Kidney tubule cell (primary cell): ENCODE results near the gene CTCF.

Experiments used
- DNase-seq: peaks from one replicate; pipeline ENCODE4 v3.0.0-alpha.2; 2018; ENCODE audit warnings: low spot score

The CTCF gene

DNA sequence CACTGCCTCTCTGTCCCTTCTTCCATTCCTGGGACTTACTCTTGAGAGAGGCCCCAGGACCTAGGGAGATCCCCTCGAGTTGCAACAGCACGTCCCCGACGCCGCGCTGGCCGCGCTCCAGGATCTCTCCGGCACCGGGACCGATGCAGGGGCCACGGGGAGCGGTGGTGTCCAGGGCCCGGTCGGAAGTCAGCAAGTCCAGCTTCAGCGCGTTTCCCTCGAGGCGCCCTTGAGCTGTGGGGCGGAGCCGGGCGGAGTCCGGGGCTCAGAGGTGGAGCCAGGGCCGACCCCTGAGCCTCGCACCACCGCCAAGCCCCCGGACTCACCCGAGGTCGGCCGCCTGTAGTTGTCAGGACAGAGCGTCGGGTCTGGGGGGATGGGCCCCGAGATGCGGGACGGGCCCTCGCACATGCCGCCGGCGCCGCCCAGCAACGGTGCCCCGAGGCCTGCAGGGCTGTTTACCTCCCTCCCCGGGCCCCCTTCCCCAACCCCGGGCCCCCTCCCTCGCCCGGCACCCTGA lies 103.8 kb downstream of the CTCF start:
- DNase-seq: peak; percentile 38

DNA sequence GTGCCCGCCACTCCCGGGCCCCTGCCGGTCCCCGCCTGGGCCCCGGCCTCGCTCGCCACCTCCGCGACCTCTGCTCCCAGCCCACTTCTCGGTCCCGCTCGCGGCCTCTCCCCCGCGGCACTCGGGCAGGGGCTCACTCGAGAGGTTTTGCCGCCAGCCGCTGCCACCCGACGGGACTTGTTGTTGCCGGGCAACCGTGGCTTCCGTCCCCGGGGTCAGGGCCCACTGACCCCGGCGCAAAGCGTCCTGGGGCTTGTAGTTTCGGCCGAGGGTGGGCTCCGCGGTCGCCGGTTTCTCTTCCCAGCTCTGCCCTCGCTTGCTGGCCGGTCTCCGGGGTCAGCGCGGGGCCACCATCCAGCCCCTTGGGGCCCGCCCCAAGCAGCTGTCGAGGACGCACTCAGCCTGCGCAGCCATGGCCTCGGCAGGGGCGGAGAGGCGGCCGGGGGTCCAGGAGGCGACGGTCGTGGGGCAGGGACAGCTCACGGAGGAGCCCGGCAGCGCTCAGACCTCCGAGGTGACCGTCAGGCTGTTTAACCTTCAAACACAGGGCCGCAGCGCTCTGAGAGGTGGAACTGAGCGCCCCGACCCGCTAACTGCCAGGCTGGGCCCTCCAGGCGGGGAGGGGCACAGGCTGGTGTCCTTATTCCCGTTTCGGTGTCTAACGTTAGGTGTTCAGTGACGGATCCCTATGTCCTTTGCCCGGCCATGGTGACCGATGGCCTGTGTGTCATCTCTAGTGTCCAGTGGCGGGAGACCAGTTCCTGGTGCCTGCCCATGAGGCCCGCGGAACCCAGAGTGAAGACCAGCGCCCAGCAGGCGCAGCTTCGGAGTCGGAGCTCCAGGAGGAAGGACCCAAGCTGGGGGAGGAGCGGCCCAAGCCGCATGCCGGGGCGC lies 104.5 kb downstream of the CTCF start, which contains the start of the genes C16orf86 and ENKD1:
Gene C16orf86 (plus strand): TSS at position 256 of the 894 bp plus-strand sequence. CDS start 157 bp downstream, at position 413.
Gene ENKD1 (minus strand): TSS at position 192 of the 894 bp plus-strand sequence. CDS start 308 bp downstream, outside the sequence.
- DNase-seq: peak; percentile 81

DNA sequence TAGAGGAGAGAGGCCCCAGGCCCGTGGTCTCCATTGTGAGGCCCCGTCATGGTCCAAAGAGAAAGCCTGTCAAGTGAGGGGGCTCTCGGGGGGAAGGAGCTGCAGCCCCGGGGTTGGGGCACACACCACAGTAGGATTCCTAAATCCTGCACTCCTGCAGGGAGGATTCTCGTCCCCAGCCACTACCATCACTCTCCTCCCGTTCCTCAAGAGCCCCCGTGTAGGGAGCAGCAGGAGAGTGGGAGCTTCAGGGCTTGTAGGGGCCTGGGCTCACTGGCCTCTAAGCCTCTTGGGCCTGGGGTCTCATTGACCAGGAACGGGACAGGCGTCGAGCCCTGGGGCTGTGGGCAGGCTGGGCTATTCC lies 105.1 kb downstream of the CTCF start:
- DNase-seq: no peak

DNA sequence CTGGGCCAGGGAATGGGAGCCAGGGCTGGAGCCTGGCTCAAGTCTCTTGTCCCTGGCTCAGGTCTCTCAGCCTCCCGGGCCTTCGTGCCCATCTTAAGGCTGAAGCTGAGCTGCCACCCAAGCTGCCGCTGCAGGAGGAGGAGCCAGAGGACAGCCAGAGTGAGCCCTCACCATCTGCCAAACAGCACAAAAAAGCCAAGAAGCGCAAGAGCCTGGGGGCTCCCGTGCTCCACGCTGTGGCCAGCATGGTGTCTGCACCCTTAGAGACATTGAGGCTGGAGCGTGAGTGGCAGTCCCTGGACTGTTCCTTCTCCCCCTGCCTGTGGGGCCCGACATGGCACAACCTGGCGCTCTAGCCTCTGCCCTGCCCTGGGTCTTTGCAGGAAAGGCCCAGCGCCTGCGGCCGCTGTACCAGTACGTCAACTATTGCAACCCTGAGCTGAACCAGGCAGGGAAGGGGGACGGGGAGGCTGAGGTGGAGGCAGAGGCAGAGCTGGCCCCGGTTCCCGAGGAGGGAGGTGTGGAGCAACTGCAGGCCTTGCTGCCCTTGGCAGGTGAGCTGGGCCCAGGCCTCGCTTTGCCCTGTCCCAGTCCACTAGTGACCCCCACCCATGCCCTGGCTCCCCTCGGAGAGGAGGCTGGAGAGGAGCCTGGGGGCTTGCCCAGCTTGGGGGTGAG lies 105.6 kb downstream of the CTCF start:
- peak; percentile 95 for DNase-seq

DNA sequence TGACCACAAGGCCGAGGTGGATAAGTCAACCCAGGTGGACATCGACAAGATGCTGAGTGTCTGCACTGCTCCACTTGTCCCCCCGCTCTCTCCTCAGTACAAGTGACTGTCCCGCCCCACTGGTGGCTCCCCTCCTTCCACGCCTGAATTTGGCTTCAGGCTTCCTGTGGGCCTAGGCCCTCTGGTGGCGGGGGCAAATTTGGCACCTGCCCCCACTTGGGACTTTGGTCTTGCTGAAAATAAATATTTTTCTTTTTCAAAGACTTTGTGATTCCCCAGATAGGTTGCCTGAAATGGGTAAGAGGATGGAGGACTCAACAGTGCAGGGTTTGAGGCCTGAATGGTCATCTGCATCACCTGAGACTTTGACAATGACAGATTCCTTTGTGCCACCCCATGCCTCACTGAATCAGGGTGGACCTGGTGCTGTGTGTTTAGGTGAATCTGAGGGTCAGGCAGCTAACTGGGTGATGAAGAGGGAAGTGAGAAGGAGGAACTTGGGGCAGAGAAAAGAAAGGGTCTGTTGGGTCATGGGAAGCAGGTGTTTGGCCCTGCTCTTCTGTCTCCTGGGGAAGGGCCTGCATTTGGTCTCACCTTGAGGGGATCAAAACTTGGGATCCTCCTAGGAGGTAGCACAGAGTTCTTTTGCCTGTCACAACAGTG lies 106.3 kb downstream of the CTCF start:
- no peak for DNase-seq

DNA sequence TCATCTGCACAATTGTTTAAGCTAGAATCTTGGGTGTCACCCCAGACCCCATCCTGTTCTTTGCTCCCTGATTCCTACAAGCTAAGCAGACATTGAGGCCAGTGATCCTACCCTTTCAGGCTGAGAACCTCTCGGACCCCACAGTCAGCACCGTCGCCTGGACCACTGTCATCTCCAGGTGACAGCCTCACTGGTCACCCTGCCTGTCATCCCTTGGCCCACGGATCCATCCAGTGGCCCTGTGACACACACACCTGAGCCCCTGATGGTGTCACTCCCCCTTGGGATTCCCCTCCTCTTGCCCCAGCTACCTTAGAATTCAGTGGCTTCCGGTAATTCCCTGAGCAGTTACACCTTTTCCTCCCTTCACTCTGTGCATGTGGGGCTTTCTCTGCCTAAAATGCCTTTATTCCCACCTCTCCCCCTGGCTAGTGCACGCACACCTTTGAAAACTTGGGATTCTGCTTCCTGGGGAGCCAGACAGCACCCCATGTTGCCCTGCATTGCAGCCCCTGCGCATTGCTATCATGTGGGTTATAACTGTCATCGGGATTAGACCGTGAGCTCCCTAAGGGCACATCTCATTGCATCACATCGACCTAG lies 107.3 kb downstream of the CTCF start:
- DNase-seq: no peak

DNA sequence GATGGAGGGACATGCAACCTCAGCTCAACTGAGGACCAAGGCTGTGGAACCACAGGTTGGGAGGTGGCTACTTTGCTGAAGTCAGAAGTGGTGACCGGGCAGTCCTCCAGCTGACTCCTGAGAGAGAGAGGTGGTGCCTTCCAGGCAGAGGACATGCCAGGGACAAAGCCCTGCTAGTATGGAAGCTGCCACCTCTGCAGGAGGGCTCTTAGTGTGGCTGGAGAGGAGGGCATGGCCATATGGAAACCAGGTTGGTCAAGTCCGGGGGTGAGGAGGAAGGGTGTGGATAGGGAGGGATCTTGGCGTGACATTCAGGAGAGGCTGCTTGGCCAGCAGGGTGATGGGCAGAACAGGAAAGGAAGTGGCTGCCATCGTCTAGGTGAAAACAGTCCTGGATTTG lies 110.0 kb downstream of the CTCF start:
- DNase-seq: no peak

DNA sequence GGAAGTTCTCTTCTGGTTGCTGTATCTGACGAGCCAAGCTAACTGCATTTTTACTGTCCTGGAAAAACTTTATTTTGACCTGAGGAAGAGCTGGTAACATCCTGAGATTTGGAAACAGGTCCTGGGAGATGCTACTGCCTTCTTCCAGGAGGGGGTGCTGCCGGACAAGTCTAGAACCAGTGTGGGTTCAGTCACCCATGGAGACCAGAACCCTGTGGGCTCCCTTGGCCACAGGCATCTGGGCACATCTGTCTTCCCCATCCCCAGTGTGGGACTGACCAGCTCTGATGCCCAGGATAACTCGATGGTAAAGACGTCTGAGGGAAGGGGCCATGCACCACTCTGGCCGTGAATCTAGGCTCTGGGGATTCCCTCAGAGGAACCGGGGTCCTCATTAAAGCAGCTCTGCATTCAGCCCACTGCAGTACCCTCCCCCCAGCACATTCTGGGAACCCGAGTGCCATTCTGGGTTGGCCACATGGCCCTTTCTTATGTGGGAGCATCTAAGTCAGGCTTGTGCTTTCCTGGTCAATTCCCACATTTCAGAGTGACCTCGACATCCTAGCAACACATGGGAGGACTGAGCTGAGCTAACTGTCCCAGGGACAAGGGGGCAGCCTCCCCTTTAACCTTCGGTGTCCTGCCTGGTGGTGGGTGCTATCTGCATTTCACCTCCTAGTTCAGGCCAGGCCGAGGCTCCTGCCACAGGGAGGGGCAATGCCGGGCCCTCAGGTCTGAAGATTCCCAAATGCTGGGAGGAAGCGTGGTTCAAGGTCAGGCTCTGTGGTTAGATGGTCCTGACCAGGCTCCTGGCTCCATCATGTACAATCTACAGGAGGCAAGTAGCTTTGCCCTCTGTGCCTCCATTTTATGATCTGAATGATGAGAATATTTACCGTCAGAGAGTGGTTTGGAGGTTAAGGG lies 110.7 kb downstream of the CTCF start:
- DNase-seq: peak; percentile 79

DNA sequence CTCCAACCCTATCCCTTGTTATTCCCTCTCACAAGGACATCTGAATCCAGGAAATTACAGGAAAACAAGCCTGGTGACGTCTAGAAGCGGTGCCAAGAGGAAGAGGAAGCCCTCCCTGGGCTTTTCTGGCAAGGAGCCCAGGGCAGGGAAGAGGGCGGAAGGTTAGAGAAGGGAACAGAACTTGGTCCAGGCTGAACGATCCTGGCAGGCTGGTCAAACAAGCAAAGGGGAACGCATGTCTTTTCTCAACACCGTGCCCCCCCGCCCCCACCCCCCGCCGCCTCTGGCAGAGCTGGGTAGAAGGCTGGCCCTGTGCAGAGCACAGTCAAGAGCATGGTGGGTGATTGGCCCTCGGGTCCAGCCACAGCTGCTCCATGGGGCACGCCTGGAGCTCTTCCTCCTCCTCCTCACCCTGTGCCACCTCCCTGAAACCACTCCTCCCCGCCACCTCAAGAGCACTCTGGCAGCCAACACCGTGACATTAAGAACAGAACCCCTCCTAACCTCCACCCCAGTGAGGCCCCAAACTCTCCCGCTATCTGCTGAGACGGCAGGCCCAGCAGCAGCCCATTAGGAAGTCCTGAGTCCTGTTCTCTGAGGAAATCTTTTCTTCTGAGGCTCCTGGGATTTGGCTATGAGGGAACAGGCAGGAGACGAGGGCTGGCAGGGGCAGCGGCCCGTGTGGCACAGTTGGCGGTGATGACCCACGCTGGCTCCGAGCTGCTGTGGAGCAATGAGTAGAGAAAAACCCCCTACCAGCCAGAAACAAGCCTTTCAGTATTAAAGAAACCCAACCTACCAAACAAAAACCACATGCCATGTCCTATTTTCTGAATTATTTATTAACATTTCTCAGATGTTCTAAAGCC lies 111.6 kb downstream of the CTCF start:
- DNase-seq: peak; percentile 60

DNA sequence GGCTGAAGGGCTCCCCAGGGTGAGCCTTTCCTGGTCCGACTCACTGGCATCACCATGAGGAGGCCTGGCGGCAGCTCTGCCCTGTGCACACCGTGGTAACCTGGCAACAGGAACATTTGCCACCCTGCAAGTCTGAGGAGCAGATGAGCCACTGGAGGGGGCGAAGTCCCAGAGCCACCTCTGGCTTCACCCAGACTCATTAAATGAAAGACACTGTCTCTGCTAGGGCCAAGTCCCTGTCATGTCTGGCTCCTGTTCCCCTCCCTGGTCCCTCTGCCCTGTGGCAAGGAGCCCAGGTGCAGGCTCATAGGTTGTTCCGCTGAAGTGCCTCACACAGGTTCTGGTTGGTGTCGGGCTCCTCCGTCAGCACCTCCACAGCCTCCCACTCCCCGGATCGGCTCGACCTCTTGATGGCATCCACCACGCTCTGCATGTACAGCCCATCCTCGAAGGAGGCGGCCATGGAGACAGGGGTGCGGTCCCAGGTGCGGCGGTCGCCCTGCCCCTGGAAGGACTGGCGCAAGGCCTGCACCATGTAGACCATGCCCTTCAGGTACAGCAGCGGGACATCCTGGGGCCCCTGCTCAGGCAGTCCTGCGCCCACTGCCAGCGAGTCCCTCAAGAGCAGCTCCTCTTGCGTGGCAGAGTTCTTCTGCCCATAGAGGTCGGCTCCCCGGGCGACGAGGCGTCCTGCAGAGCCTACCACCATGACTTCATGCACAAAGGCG lies 112.7 kb downstream of the CTCF start:
- no peak for DNase-seq

DNA sequence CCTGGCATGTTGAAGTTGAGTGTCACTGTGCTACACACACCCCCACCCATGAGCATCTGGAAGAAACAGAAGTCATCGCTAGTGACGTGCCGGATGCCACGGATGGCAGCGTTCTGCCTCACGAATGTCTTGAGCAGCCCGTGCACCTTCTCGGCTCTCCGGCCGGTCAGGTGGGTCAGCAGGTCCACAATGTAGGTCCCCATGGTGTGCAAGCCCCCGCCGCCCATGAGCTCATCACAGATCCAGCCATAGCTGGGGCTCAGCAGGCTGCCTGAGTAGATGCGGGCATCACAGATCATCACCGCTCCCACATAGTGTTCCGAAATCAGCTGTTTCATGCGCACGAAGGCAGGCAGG lies 113.2 kb downstream of the CTCF start:
- no peak for DNase-seq

DNA sequence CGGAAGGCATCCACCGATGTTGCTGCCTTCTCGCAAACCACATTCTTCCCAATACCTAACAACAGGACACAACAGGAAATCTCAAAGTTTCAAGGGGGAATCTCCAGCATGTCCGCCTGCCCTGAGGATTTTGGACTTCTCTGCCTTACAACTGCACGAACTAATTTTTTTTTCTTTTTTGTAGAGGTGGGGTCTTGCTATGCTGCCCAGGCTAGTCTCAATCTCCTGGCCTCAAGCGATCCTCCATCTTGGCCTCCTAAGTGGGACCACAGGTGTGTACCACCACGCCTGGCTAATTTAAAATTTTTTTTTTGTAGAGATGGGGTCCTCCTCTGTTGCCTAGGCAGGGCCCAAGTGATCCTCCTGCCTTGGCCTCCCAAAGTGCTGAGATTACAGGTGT lies 113.7 kb downstream of the CTCF start:
- no peak for DNase-seq

DNA sequence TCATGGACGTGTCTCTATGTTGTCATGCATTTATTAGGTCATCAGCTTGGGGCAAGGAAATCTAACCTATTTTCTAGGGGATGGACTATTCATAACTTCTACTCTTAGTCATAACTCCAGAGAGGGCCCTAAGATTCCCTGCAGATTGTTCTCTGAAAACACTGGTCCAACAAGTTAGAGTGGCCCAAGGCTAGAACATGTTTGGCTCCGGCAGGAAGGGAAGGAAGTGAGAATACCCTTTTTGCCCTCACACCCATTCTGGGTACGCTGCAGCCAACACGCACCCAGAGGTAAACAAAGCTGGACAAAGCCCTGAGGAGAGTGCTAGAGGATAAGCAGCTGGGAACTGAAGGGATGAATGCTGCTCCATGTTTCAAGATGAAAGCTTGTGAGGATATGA lies 114.2 kb downstream of the CTCF start:
- no peak for DNase-seq

DNA sequence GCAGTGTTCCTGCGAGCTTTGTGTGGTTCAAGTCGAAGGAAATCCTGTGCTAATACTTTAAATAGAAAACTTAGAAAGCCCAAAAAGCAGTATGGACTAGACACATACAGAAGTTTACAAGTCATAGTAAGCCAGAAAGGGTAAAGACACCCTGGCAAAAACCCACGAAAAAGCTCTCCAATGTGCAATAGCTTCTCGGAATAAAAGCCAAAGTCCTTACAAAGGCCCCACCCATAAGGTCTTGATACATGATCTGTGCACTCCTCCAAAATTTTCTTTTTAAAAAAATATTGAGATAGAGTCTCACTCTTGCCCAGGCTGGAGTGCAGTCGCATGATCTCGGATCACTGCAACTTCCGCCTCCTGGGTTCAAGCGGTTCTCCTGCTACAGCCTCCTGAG lies 114.6 kb downstream of the CTCF start:
- no peak for DNase-seq

DNA sequence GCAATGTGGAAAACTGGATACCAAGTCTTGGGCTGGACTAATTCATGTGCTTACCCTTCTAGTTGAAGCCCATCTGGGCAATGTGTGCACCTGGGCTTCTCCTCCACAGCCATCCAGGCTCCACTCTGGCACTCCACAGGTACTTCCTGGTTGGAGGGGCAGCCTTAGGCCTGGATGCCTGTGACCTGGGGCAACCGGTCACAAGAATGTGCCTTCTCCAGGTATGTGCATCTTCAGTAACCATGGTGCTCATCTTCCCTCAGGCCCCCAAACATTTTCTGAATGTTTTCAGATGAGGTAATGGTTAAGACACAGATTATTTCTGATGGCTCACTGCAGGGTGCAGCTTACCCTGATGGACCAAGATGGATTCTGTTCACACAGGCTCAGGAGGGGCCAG lies 115.4 kb downstream of the CTCF start:
- DNase-seq: peak; percentile 41

DNA sequence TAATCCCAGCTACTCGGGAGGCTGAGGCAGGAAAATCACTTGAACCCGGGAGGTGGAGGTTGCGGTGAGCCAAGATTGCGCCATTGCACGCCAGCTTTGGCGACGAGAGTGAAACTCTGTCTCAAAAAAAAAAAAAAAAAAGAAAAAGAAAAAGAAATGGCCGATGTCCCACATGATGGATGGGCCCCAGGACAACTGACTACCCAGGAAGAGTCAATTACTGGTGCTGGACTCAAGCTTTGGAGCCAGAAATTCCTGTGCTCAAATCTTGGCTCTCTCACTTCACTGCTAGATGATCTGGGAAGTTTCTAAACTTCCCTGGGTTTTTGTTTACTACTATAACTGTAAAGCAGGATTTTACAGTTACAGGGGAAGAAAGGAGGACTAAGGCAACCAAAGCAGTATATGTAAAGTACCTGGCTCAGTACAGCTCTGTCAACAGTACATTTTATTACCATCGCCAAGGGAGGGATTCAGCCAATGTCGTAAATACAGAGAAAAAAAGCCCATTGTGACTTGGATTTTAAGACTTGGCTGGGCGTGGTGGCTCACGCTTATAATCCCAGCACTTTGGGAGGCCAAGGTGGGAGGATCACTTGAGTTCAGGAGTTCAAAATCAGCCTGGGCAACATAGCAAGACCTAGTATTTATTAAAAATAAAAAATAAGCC lies 116.2 kb downstream of the CTCF start:
- no peak for DNase-seq

DNA sequence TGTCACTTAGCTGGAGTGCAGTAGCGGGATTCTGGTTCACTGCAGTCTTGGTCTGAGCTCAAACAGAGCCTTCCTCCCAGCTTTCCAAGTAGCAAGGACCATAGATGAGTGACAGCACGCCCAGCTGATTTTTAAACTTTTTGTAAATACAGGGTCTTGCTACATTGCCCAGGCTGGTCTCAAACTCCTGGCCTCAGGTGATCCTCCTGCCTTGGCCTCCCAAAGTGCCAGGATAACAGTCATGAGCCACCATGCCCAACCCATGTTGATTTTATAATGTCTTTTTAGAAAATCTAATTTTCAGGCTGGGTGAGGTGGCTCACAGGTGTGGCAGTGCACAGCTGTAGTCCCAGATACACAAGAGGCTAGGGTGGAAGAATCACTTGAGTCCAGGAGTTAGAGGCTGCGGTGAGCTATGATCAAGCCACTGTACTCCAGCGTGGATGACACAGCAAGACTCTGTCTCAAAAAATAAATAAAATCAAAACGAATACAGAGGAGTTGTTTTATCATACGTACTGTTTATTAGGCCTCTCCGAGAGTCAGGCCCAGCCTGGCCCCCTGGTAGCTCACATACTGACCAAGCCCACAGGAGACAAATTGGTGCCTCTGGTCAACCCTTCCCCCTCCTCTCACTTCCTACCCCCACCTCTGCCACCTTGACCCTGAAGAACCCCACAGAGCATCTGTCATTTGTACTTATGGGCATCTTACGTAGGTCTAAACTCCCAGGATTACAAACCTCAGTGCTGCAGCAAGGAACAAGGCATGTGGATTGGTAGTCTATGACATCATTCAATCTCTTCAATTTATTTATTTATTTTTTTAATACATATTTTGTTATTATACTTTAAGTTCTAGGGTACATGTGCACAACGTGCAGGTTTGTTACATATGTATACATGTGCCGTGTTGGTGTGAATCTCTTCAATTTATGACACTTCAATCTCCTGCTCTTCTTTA lies 117.9 kb downstream of the CTCF start:
- no peak for DNase-seq

DNA sequence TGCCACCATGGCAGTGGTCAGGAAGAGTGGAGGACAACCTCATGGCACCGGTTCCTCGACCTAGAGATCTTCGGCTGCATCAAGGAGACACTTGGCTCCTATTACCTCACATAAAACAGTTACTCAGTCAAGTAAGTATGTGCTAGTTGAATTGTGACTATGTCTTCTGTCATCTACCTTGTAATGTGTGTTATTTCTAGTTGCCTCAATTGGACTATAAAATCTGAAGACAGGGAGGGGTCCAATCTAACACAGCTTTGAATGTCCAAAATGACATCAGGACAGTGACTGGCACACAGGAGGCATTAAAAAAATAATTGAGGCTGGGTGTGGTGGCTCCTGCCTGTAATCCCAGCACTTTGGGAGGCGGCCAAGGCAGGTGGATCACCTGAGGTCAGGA lies 121.4 kb downstream of the CTCF start:
- no peak for DNase-seq
